RWPE2 (cell line): ENCODE data around the gene WDR33.

ENCODE experiments used
- ATAC-seq: fragments of 200-7000 bp; cut with Tn5 transposase; 3 replicates; pipeline ENCODE4 v1.9.1; 2021; ENCODE audit warnings: low read depth
- DNase-seq: peaks from one replicate; pipeline ENCODE4 v3.0.0-alpha.2; 2020; ENCODE audit warnings: low spot score
- H3K27ac ChIP-seq: fragments of 450-650 bp; 2 replicates; pipeline ENCODE4 v1.5.1; 2017; ENCODE audit warnings: mild to moderate bottlenecking; ENCODE audit not compliant: poor library complexity, severe bottlenecking
- H3K27me3 ChIP-seq: fragments of 250-450 bp; sonication (Bioruptor Pico); 2 replicates; pipeline ENCODE4 v1.5.1; 2021; ENCODE audit warnings: mild to moderate bottlenecking, moderate library complexity; ENCODE audit not compliant: insufficient read depth, poor library complexity, severe bottlenecking
- H3K36me3 ChIP-seq: fragments of 250-450 bp; sonication (Bioruptor Pico); 2 replicates; pipeline ENCODE4 v1.5.1; 2020; ENCODE audit warnings: low read depth, mild to moderate bottlenecking, moderate library complexity
- H3K4me1 ChIP-seq: fragments of 250-450 bp; sonication (Bioruptor Pico); 2 replicates; pipeline ENCODE4 v1.5.1; 2021; ENCODE audit warnings: mild to moderate bottlenecking, moderate library complexity; ENCODE audit not compliant: insufficient read depth, poor library complexity, severe bottlenecking
- H3K4me3 ChIP-seq: fragments of 250-450 bp; sonication (Bioruptor Pico); 2 replicates; pipeline ENCODE4 v1.5.1; 2021; ENCODE audit warnings: mild to moderate bottlenecking, moderate library complexity; ENCODE audit not compliant: severe bottlenecking
- H3K9me3 ChIP-seq: fragments of 250-450 bp; sonication (Bioruptor Pico); 2 replicates; pipeline ENCODE4 v1.5.1; 2021; ENCODE audit warnings: mild to moderate bottlenecking, moderate library complexity; ENCODE audit not compliant: severe bottlenecking
- TF ChIP-seq, protein P1 (sequence below): fragments of 450-650 bp; IDR thresholded peaks from one replicate; pipeline ENCODE4 v1.5.1; 2017; ENCODE audit warnings: mild to moderate bottlenecking, moderate library complexity; ENCODE audit not compliant: poor library complexity, severe bottlenecking

Gene WDR33

DNA sequence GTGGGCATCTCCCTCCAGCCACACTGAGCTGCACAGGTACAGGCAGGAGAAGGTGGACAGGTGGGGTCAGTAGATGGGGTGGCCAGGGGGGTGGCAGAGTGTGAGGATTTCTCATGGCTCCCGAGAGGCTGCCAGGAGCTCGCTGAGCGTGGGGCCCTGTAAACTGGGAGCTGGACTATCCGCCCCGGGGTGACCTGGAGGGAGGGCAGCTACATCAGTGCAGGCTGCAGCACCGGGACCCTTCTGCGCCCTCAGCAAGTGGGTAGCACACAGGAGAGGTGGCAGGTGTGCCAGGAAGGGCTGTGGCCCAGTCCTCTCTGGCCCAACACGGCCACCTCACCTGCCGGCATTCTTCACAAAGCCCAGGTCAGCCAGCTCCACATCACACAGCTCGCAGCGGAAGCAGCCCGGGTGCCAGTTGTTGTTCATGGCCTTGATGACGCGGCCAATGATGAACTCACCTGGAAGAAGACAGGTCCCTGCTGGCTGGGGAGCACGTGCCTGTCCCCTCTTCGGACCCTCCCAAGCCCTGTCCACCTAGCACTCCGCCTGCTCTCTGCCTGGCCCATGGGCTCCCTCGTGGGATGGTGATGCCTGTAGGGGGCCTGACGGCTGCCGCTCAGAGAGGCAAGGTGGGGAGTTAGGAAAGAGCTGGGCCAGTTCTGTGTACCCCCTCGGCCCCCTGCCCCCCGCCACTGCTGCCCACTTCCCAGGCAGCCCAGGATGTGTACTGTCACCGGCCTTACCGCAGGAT, 156.7 kb downstream of the WDR33 start:
- no peaks in the 10 kb centered on the region for H3K9me3 ChIP-seq
- H3K27ac ChIP-seq: no peak overlapping the region
- no peaks in the 10 kb centered on the region for H3K4me1 ChIP-seq
- DNase-seq (no peak), ATAC-seq (no peak)
- no peak overlapping the region for H3K4me3 ChIP-seq
- TF ChIP-seq, protein P1, sequence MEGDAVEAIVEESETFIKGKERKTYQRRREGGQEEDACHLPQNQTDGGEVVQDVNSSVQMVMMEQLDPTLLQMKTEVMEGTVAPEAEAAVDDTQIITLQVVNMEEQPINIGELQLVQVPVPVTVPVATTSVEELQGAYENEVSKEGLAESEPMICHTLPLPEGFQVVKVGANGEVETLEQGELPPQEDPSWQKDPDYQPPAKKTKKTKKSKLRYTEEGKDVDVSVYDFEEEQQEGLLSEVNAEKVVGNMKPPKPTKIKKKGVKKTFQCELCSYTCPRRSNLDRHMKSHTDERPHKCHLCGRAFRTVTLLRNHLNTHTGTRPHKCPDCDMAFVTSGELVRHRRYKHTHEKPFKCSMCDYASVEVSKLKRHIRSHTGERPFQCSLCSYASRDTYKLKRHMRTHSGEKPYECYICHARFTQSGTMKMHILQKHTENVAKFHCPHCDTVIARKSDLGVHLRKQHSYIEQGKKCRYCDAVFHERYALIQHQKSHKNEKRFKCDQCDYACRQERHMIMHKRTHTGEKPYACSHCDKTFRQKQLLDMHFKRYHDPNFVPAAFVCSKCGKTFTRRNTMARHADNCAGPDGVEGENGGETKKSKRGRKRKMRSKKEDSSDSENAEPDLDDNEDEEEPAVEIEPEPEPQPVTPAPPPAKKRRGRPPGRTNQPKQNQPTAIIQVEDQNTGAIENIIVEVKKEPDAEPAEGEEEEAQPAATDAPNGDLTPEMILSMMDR: no peak
- H3K36me3 ChIP-seq: no peaks in the 10 kb centered on the region
- H3K27me3 ChIP-seq: no peaks in the 10 kb centered on the region

DNA sequence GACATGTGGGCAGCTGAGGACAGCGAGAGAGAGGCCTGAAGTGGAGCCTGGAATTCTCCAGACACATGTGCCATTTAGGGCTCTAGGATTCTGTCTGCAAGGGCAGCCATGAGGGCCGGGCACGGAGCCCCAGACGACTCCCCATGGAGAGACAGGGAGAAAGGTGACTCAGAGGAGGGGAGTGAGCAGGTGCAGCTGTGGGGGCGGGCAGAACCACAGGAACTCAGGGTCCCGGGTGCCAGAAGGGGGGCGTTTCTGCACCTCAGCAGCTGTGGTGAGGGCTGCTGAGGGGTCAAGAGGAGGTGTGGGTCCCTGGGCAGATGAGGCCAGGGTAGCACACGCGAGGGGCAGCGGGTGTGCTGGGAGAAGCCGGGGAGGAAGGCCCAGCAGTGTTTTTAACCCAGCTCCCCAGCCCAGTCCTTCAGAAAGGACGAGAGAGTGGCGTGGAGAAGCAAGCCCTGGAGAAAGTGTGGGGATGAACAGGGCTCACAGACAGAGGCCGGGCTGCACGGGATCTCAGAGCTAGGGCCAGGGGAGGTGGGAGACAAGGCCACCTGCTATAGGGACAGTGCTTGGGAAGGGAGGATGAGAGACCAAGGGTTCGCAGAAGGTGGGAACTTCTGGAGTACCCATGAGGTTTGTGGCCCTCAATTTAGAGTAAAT, 157.4 kb downstream of the WDR33 start:
- TF ChIP-seq, protein P1: no peak
- DNase-seq (no peak), ATAC-seq (no peak)
- Histone ChIP-seq H3K27ac (no peak overlapping the region), H3K4me3 (no peak overlapping the region), H3K4me1 (no peaks in the 10 kb centered on the region), H3K9me3 (no peaks in the 10 kb centered on the region), H3K27me3 (no peaks in the 10 kb centered on the region), H3K36me3 (no peaks in the 10 kb centered on the region)

DNA sequence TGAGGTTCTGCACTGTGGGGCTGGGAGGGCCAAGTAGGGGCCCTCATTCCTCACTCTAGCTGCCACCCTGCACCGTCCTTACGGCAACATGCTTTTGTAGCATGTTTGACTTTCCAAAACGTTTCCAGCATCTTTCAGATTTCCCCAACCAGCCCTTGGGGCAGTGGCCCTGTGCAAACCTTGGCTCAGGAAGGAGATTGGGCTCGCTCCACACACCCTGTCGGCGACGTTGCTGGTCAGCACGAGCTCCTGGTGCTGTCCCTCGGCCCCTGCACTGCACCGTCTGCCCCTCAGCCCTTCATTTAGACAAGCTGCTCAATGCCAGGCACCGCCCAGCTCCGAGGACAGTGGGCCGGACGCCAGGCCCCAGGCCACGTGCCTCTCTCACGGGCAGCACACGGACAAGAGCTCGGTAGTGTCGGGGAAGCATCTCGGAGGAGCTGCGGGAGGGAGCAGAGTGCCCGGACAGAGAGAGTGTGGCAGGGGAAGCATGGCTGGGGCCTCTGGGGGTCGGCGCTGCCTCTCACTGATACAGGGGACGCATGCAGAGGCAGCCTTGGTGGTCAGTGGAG, 158.1 kb downstream of the WDR33 start:
- DNase-seq (no peak), ATAC-seq (no peak)
- TF ChIP-seq, protein P1: no peak
- Histone ChIP-seq H3K36me3 (no peaks in the 10 kb centered on the region), H3K27me3 (no peaks in the 10 kb centered on the region), H3K27ac (no peak overlapping the region), H3K4me1 (no peaks in the 10 kb centered on the region), H3K4me3 (no peak overlapping the region), H3K9me3 (no peaks in the 10 kb centered on the region)

DNA sequence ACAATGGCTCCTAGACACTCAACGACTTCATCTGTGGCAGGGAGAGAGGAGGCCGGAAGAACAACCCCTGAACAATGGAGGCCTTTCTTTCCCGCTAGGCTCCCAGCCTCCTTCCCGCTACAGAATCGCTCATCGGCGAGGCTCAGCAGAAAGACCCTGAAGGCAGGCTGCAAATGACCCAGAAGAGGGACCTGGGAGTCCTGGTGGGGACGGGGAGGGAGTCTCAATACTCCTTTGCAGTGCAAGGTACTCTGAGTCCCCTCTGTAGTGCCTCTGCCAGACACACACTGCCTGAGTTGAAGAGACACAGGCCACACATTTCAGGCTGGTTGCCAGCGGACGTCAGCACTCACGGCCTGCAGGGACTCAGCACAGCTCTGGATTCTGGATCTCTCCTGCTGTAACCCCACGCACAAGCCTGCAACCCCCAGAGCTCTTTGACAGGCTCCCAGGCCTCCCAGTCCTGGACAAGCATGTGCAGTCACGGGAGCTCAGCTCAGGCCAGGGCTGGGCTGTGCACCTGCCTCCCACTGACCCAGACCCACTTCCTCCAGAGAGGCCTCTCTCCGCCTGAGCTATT, 158.9 kb downstream of the WDR33 start:
- TF ChIP-seq, protein P1: no peak
- H3K27ac ChIP-seq: no peak overlapping the region

More for the DNA sequence above, 158.9 kb downstream of the WDR33 start:
- H3K4me3 ChIP-seq: no peak overlapping the region
- no peaks in the 10 kb centered on the region for H3K27me3 ChIP-seq
- DNase-seq (no peak), ATAC-seq (no peak)
- H3K9me3 ChIP-seq: no peaks in the 10 kb centered on the region
- H3K4me1 ChIP-seq: peaks cover 4% of the 10 kb centered on the region
- H3K36me3 ChIP-seq: no peaks in the 10 kb centered on the region
